Gastrocnemius medialis (tissue), 4 donors: ENCODE measurements around the gene IFNAR2. TPM values are rescaled to one million over a fixed set of nuclear protein-coding genes. Genes with fewer than 3 reads are reported as not detected.

Source experiments
- ATAC-seq, 2 donors: fragments of 150-250 bp; one replicate each; pipeline ENCODE4 v1.9.1; 2016
- DNase-seq, 2 donors: peaks; one replicate each; pipeline ENCODE4 v3.0.0-alpha.2; 2019
- H3K27ac ChIP-seq, 4 donors: fragments of 200-600 bp; sonication (generic); 1 replicate in 1 of 4; 2 replicates in 3 of 4; pipeline ENCODE4 v1.5.1; 2016 to 2018; ENCODE audit warnings: mild to moderate bottlenecking in 2 of 4, moderate library complexity in 1 of 4
- H3K27me3 ChIP-seq, 3 donors: fragments of 200-600 bp; sonication (generic) in 2 of 3; 1 replicate in 1 of 3; 2 replicates in 2 of 3; pipeline versions ENCODE4 v1.5.1 to v1.6.0; 2016 to 2019; ENCODE audit warnings: mild to moderate bottlenecking in 1 of 3, moderate library complexity in 1 of 3
- H3K36me3 ChIP-seq, 2 donors: fragments of 200-600 bp; sonication (generic) in 1 of 2; one replicate each; pipeline ENCODE4 v1.5.1; 2017 to 2018
- H3K4me1 ChIP-seq, 2 donors: fragments of 200-600 bp; sonication (generic) in 1 of 2; one replicate each; pipeline ENCODE4 v1.5.1; 2016 to 2017; ENCODE audit warnings: mild to moderate bottlenecking in 2 of 2
- H3K4me3 ChIP-seq, 4 donors: fragments of 200-600 bp; sonication (generic) in 3 of 4; 1 replicate in 1 of 4; 2 replicates in 3 of 4; pipeline ENCODE4 v1.5.1; 2016 to 2019; ENCODE audit warnings: mild to moderate bottlenecking in 2 of 4
- H3K9me3 ChIP-seq, 3 donors: fragments of 200-600 bp; sonication (generic) in 2 of 3; 1 replicate in 1 of 3; 2 replicates in 2 of 3; pipeline ENCODE4 v1.5.1; 2016 to 2019
- CTCF ChIP-seq, 5 experiments: fragments of 450-650 bp in 3 of 5; fragments of 200-600 bp in 2 of 5; sonication (generic) in 2 of 5; IDR thresholded peaks in 4 of 5; conservative IDR thresholded peaks in 1 of 5; 1 replicate in 4 of 5; 2 replicates in 1 of 5; pipeline ENCODE4 v1.5.1; 2016 to 2019; ENCODE audit warnings: antibody characterized with exemption in 5 of 5, mild to moderate bottlenecking in 3 of 5, moderate library complexity in 3 of 5
- POLR2A ChIP-seq, 2 donors: fragments of 450-650 bp; IDR thresholded peaks; one replicate each; pipeline ENCODE4 v1.6.1; 2017; ENCODE audit warnings: antibody characterized with exemption in 2 of 2, mild to moderate bottlenecking in 2 of 2, moderate library complexity in 2 of 2
- in situ Hi-C, 4 donors: fragments of 200-750 bp; cut with MboI; loops; one replicate each; pipeline versions ENCODE4 v1.15.0 to v1.8.0; 2017; ENCODE audit warnings: low sequenced_read_pairs in 4 of 4
- intact Hi-C: fragments of 100-400 bp; cut with DNase I; formaldehyde crosslinking; loops from one replicate; pipeline ENCODE4 v1.15.1; 2023; ENCODE audit warnings: low total_unique reads
- total RNA-seq, 4 donors: library from RNA; depleted of rRNA; stranded (reverse); fragments of >200 nt; gene quantifications; one replicate each; pipeline versions ENCODE4 v1.1.0 to v1.2.3, GENCODE V29; 2016

Gene IFNAR2
- total RNA-seq, 4 donors from 2014 or later, result 3.4 to 8.0 (median 4.7) TPM

GRCh38 chr21:33189824-33190223, 39.9 kb upstream of the IFNAR2 start:
- intact Hi-C loops, result no loop called here
- Histone ChIP-seq H3K9me3 (no peaks in the 10 kb centered on the region), H3K4me1 (peaks cover 7 to 9% of the 10 kb centered on the region in 2 donors), H3K27me3 (no peaks in the 10 kb centered on the region), H3K27ac (no peak overlapping the region), H3K4me3 (no peak overlapping the region), H3K36me3 (no peaks in the 10 kb centered on the region)
- TF ChIP-seq POLR2A (IDR thresholded peaks at IDR 0.05) (no peak), CTCF (IDR thresholded peaks at IDR 0.05 in 4 of 5, conservative IDR thresholded peaks at IDR 0.05 in 1 of 5) (no peak)
- in situ Hi-C loops, result loop anchor here in 2 of 4 donors (10.0 kb wide), 3 partner anchors 175 to 355 kb away; no protein-coding TSS in a partner anchor
- DNase-seq (no peak), ATAC-seq (no peak)

- Histone ChIP-seq H3K9me3 (no peaks in the 10 kb centered on the region), H3K27me3 (no peaks in the 10 kb centered on the region), H3K4me1 (peaks cover 28 to 39% of the 10 kb centered on the region in 2 donors), H3K27ac (peak overlapping the region; percentile 8 to 41 (median 30)), H3K36me3 (no peaks in the 10 kb centered on the region), H3K4me3 (peak overlapping the region in 1 of 4 donors; percentile 34)
- ATAC-seq, result peak; percentile 37 to 65
- peak in 1 of 2 donors; percentile 49 for DNase-seq
- intact Hi-C loops (loop anchor here (1.0 to 5.0 kb wide), 4 partner anchors 180 to 410 kb away; no protein-coding TSS in a partner anchor), in situ Hi-C loops (loop anchor here in 3 of 4 donors (5.0 to 10.0 kb wide), 4 partner anchors 168 to 362 kb away; no protein-coding TSS in a partner anchor)
- TF ChIP-seq POLR2A (IDR thresholded peaks at IDR 0.05), result no peak
- peak; percentile 51 to 80 (median 73) for TF ChIP-seq CTCF (IDR thresholded peaks at IDR 0.05 in 4 of 5, conservative IDR thresholded peaks at IDR 0.05 in 1 of 5)
These were observed 32.8 kb upstream of the IFNAR2 start for GRCh38 chr21:33196941-33197374.

- in situ Hi-C loops, result loop anchor here in 3 of 4 donors (5.0 to 10.0 kb wide), 4 partner anchors 167 to 363 kb away; no protein-coding TSS in a partner anchor
- no peak for DNase-seq
These were observed 32.2 kb upstream of the IFNAR2 start for GRCh38 chr21:33197496-33197895.

GRCh38 chr21:33198346-33199099, 31.2 kb upstream of the IFNAR2 start:
- Histone ChIP-seq H3K4me3 (no peak overlapping the region), H3K4me1 (peaks cover 28 to 39% of the 10 kb centered on the region in 2 donors), H3K9me3 (no peaks in the 10 kb centered on the region), H3K27ac (peak overlapping the region; percentile 45 to 78 (median 70)), H3K36me3 (no peaks in the 10 kb centered on the region), H3K27me3 (no peaks in the 10 kb centered on the region)
- intact Hi-C loops, result loop anchor here (1.0 to 5.0 kb wide), 5 partner anchors 163 to 409 kb away; no protein-coding TSS in a partner anchor
- ATAC-seq, result peak; percentile 74 to 83
- peak; percentile 64 to 76 for DNase-seq
- no peak for TF ChIP-seq POLR2A (IDR thresholded peaks at IDR 0.05)
- no peak for TF ChIP-seq CTCF (IDR thresholded peaks at IDR 0.05 in 4 of 5, conservative IDR thresholded peaks at IDR 0.05 in 1 of 5)
- in situ Hi-C loops, result loop anchor here in 3 of 4 donors (5.0 to 10.0 kb wide), 4 partner anchors 166 to 364 kb away; no protein-coding TSS in a partner anchor

More at GRCh38 chr21:33197496-33197895, 32.2 kb upstream of the IFNAR2 start:
- intact Hi-C loops, result loop anchor here (5.0 kb wide), 3 partner anchors 180 to 410 kb away; no protein-coding TSS in a partner anchor
- H3K4me1 ChIP-seq, result peaks cover 28 to 39% of the 10 kb centered on the region in 2 donors
- H3K27me3 ChIP-seq, result no peaks in the 10 kb centered on the region
- no peaks in the 10 kb centered on the region for H3K36me3 ChIP-seq
- no peak for ATAC-seq
- H3K27ac ChIP-seq, result peak overlapping the region; percentile 8 to 41 (median 30)
- TF ChIP-seq POLR2A (IDR thresholded peaks at IDR 0.05), result no peak
- TF ChIP-seq CTCF (IDR thresholded peaks at IDR 0.05 in 4 of 5, conservative IDR thresholded peaks at IDR 0.05 in 1 of 5), result no peak
- no peak overlapping the region for H3K4me3 ChIP-seq
- no peaks in the 10 kb centered on the region for H3K9me3 ChIP-seq
